GM23338 (cell line): ENCODE results near the gene FILIP1L. TPM values are rescaled to one million over a fixed set of nuclear protein-coding genes. Genes with fewer than 3 reads are reported as not detected.

Experiments used
- CREB1 ChIP-seq: fragments of 250-450 bp; sonication (Bioruptor Pico); IDR thresholded peaks from 2 replicates; pipeline ENCODE4 v1.5.0; 2020; ENCODE audit warnings: low read depth, mild to moderate bottlenecking, moderate library complexity
- CTCF ChIP-seq, 2 experiments: fragments of 200-600 bp in 1 of 2; sonication (generic) in 1 of 2; conservative IDR thresholded peaks; 2 replicates each; pipeline versions ENCODE4 v1.5.1 to v1.6.1; 2016 to 2017; ENCODE audit warnings: antibody characterized with exemption in 2 of 2, low read depth in 2 of 2, mild to moderate bottlenecking in 2 of 2, moderate library complexity in 1 of 2
- EZH2 ChIP-seq: fragments of 200-600 bp; sonication (generic); IDR thresholded peaks from one replicate; pipeline ENCODE4 v1.8.0; 2017; ENCODE audit warnings: antibody characterized with exemption, mild to moderate bottlenecking, low read depth; ENCODE audit not compliant: unreplicated experiment
- STAT1 ChIP-seq: IDR thresholded peaks from one replicate; pipeline ENCODE4 v1.6.1; 2016; ENCODE audit warnings: antibody characterized with exemption; ENCODE audit not compliant: unreplicated experiment
- ZNF462 ChIP-seq: fragments of 250-450 bp; sonication (Bioruptor Pico); IDR thresholded peaks from 2 replicates; pipeline ENCODE4 v1.5.0; 2020; ENCODE audit warnings: mild to moderate bottlenecking, moderate library complexity
- polyA plus RNA-seq: library from polyadenylated mRNA; unstranded; fragments of >200 nt; fragmentation: Nextera tagmentation; extraction: Ambion mirVana; gene quantifications from 2 replicates; pipeline ENCODE4 v1.2.1, GENCODE V29; 2016
- total RNA-seq: library from RNA; depleted of rRNA; stranded (reverse); fragments of >200 nt; shearing (Covaris generic); gene quantifications from 2 replicates; pipeline ENCODE4 v1.2.3, GENCODE V29; 2014
- TF ChIP-seq, protein P1 (sequence below): IDR thresholded peaks from one replicate; pipeline ENCODE4 v1.6.1; 2018; ENCODE audit warnings: antibody characterized with exemption; ENCODE audit not compliant: unreplicated experiment

The FILIP1L gene
- total and polyA plus RNA-seq, 2 experiments from 2014 or later = 1.6 TPM; not detected in 1

DNA sequence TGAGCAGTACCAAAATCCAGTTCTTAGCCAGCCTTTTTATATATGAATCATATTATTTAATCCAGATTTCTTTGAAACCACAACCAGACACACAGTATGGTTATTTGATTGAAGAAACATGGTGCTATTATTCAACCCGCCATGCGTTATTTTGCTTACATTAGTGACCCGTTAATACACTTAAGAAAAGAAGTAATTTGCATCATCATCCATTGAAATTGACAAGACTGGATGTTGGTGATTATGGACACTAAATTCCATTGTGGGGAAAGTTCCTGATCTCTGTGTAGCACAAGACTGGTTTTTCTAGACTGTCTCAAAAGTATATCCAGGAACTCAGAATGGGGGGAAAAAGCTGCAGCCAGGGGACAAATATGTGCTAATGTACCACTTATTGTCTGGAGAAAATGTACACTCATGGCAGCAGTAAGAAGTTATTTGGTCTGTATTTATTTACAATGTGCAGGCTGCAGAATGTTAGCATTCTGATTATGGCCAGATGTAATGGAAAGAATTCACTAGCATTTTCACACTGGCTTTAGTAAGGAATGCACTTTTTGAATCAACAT is 80.3 kb downstream of the FILIP1L start (continued):
- TF ChIP-seq ZNF462 (CRISPR knock-in tag) (no peak), STAT1 (no peak), CTCF (conservative IDR thresholded peaks at IDR 0.05; ENCODE audit: low read depth in 2 of 2) (no peak), EZH2 (no peak), CREB1 (CRISPR knock-in tag) (no peak)
- TF ChIP-seq, protein P1, sequence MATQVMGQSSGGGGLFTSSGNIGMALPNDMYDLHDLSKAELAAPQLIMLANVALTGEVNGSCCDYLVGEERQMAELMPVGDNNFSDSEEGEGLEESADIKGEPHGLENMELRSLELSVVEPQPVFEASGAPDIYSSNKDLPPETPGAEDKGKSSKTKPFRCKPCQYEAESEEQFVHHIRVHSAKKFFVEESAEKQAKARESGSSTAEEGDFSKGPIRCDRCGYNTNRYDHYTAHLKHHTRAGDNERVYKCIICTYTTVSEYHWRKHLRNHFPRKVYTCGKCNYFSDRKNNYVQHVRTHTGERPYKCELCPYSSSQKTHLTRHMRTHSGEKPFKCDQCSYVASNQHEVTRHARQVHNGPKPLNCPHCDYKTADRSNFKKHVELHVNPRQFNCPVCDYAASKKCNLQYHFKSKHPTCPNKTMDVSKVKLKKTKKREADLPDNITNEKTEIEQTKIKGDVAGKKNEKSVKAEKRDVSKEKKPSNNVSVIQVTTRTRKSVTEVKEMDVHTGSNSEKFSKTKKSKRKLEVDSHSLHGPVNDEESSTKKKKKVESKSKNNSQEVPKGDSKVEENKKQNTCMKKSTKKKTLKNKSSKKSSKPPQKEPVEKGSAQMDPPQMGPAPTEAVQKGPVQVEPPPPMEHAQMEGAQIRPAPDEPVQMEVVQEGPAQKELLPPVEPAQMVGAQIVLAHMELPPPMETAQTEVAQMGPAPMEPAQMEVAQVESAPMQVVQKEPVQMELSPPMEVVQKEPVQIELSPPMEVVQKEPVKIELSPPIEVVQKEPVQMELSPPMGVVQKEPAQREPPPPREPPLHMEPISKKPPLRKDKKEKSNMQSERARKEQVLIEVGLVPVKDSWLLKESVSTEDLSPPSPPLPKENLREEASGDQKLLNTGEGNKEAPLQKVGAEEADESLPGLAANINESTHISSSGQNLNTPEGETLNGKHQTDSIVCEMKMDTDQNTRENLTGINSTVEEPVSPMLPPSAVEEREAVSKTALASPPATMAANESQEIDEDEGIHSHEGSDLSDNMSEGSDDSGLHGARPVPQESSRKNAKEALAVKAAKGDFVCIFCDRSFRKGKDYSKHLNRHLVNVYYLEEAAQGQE = no peak
